Epidermal melanocyte (primary cell): ENCODE data around the gene ITPKB.
"Not testable (repeated sequence)": the region's sequence is repeated elsewhere in the genome, so short reads cannot be mapped to it uniquely, and the experiment has no call there.

Experiments
- DNase-seq: peaks from one replicate; pipeline ENCODE4 v3.0.0; 2011; ENCODE audit warnings: low spot score; ENCODE audit not compliant: insufficient read length

ITPKB gene

DNA sequence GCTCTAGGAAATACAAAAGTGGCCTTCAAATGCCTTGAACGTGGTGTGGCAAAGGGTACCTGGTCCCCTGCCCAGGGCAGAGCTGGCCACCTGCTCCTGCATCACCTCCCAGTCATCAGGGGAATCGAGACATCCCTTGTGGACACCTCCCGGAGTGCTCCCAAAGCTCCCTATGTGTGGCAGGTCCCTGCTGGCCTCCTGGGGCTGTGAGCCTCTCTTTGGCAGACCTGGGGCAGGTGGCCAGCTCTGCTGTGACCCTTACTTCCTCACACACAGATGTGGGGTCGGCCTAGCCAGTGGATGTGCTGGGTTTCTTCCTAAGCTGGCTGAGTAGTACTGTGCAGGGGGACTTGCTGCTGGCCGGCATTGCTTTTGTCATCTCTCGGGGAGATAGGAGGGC is 86.5 kb downstream of the ITPKB start:
- no peak for DNase-seq

DNA sequence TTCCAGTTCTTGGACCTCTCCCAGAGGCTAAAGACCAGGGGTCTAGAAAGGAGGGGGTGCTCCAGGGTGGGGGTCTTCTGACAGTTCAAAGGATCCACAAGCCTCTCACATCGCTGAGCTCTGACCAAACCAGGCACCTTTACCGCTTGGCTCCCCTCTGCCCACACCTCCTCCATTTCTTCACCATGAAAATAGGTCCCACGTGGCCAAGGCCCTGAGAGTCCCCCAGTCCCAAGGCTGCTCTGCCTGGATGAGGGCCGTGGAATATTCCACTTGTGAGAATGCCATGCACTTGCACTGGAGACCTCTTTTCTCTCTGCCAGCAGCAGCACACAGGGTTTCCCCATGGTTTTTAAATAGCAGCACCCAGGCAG is 87.4 kb downstream of the ITPKB start:
- DNase-seq: no peak

DNA sequence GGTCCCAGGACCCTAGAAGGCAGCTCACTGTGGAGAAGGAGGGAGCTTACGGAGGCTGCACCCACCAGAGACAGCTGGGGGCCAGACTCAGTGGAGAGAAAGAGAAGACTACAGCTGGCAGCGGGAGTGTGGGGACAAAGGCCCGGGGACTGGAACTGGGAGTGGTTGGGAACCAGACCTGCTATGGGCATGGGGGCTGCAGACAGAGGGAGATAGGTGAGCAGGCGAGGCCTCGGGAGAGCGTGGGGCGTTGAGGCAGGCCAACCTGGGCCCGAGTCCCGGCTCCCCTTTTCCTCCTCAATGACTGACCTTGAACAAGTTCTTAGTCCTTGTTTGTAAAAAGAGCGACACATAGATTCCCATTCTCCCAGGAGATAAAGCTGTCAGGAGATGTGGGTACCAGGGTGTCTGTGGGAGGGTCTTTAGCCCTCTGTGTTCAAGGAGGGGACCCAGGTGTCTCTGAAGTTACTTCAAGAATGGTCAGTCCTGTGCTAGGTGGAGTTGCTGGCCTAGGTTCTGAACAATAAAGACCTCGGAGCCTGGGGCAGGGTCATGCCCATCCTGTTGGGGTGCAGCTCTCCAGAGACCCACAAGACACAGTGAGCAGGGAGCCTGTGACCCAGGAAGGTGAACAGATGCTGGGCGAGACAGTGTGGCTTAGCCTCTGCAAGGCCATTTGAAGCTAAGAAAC is 87.9 kb downstream of the ITPKB start:
- DNase-seq: no peak

DNA sequence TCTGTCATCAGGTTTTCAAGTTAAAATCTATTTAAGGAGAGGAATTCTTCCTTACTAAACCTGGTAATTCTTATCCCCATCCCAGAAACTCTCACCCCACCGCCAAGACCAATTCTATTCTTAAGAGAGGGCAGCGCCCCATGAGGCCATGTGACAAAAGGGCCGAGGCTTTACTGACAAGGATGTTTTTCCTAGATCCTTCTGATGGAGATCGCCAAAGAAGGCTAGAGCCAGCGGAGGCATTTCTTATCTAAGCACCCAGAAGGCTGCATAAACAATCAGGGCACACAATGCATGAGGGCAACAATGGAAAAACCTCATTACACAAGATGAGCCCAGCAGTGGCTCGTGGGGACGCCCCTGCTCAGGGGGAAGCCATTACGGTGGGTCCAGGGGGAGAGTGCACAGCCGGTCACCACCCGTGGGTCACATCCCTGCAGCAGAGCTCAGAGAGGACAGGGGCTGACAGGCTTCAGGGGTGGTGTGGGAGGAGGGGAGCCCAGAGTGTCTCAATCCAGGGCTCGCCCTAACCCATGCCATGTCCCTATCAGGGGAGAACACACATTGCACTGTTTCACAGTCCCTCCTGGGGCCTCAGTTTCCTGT is 88.7 kb downstream of the ITPKB start:
- no peak for DNase-seq

DNA sequence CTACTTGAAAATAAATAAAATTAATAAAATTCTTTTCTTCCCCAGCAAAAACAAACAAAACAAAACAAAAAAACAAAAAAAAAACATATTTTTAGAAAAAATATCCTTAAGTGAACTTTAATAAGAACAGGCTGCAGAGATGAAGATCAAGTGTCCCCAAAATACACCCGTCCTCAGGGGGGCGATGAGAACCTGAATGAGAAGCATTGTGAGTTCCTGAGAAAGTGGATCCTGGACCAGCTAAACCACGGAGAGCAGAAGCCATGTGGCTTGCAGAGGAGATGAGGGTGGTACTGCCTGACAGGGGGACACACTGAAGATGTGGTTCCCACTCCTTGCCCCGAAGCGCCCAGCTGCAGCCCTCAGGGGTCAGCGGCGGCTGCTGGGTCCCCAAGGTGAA is 89.3 kb downstream of the ITPKB start:
- no peak for DNase-seq

DNA sequence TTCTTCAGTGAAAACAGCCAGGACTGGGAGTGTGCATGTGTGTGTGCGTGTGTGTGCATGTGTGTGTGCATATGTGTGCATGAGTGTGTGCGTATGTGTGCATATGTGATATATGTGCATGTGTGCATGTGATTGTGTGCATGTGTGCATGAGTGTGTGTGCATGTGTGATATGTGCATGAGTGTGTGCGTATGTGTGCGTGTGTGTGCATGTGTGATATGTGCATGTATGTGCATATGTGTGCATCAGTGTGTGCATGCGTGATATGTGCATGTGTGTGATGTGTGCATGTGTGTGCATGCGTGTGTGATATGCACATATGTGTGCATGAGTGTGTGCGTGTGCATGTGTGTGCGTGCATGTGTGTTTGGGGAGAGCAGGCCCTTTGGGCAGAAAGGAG is 89.8 kb downstream of the ITPKB start:
- DNase-seq: no peak

DNA sequence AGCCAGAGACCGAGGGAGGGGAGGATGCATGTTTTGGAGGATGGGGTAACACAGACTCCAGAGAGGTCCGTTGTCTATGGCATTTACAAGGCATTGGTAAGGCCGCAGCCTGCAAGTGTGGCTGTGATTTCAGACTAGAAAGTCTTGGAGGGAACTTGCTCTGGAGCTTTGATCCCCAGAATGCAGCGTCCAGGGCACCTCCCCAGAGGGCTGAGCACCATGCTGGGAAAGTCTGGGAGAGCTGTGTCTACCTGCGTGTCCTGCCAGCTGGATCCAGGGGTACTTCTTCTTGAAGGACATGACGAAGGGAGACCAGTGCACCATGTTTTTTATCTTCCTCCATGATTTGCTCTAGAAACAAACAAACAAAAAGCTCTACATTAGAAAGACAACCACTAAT is 90.7 kb downstream of the ITPKB start:
- no peak for DNase-seq

DNA sequence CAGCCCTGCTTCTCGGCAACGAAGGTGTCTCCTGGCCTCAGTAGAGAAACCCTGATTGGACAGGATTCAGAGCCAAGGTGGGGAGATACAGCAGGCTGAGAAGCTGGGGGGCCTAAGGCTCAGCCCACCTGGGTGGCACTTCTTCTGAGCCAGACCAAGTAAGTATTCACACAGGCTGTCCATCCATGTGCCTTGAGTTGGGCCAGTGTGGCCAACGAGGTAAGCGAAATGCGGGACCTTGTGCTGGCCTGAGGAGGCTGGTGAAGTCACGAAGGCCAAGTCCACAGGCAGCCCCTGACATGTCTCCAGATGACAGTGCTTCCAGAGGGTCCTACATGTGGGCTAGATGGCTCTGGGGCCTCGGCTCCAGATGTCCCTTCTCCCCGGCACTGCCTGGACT is 91.4 kb downstream of the ITPKB start:
- no peak for DNase-seq

DNA sequence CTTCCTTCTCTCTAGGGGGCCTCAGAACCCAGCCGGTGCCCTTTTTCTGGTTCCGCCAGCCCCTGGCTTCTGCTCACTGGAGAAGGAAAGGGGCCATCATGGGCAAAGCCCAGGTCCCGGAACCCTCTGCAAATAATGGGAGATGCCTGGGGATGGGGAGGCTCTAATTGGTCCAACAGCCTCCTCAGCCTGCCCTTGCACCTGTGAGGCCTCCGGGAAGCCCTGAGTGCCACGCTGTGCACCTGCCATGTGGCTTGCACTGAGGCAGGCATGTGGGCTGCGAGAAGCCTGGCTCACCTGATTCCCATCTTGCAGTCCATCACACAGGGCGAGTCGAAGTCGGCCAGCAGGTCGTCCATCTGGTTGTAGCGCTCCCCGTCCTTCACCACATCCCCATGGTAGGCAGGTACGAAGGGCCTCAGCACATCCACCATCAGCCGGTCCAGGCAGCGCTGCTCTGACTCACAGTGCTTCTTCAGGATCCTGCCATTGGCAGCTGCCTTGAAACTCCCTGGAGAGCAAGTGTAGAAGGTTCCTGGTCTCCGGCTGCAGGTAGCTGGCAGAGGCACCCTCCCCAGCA is 92.1 kb downstream of the ITPKB start:
- DNase-seq: no peak

DNA sequence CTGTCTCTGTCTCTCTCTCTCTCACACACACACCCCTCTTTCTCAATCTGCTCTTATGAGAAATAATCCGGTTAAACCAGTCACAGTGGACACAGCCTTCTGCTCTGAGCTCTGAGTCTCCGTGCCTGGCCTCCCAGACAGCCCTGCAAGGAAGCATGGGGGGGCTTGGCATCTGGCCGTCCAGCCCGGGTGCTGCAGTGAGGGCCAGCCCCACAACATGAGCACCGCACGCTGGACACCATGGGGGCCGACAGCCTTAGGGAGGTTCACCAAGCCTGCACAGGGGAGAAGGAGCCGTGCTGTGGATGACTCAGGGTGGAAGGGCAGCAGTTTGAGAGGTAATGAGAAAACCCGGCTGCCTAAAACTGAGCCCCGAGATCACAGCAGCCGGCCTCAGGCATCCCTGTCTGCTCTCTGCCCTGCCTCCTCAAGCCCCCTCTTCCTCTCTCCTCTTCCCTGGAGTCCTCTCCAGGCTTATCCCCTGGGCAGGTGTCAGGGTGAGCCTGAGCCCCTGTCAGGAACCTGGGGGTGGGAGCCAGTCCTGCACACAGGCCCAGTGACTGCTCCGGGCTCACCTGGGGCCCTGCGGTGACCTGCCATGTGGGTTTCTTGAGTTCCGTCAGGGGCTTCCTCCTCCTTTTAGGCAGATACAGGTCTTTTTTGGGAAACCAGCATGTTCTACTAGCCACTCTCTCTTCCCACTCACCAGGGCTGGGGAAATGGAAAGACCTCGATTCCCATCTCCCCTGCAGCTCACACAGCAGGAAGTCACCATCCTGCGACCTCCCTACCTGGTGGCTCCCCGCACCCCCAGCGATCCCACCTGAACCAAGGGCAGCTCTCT is 92.8 kb downstream of the ITPKB start:
- DNase-seq: no peak

DNA sequence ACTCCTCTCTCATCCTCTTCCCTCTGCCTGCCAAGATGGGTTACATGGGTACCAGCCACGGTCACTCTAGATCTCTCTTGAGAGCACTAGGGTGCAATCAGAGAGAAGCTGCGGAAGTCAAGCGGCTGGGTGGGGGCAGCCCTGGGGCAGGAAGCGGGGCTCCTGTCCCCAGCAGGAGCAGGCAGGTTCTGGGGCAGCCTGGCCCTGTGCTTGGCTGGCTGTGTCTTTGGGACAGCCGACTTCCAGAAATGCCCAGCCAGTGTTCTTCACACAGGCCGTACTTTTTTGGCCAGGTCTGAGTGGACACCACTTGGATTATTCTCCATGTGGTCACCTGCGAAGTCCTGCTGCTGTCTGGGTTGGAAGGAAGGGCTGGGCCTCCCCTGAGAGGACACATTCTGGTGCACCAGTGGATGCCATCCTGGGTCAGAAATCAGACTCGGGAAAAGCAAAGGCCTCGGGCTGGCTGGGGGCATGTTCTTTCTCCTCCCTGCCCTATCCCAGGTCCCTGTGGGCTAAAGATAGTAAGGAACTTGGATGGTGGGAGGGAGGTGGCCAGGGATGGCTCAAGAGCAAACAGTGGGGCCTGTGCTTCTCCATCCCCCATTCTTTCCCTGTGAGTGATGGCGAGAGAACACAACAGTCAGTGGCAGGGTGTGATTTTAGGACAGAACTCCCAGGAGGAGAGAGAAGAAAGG is 93.7 kb downstream of the ITPKB start:
- no peak for DNase-seq

DNA sequence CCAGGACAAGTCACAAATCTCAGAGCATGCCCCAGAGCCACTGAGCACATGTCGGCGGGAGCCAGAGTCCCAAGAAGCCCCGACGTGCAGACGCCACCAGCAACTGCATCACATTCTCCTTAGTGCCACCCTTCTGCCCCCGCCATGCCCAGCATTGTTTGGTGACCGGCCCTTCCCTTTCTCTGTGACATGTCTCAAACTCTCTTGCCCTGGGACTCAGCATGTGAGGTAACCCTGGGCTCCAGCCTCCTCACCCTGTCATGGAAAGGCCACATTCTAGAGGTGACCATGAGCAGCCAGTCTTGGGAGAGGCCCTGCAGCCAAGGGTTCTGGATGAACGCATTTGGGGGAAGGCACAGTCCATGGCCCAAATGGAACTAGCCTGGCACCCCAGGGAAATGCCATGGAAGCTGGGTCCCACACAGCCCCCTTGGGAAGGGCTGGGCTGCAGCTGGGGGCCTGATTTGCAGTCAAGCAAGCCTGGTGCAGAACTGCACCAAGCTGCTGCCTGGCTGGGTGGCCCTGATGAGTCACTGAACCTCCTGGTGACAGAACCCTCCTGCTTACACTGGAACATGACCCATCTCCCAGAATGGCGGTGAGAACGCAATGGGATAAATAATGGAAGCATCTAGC is 94.4 kb downstream of the ITPKB start:
- no peak for DNase-seq

DNA sequence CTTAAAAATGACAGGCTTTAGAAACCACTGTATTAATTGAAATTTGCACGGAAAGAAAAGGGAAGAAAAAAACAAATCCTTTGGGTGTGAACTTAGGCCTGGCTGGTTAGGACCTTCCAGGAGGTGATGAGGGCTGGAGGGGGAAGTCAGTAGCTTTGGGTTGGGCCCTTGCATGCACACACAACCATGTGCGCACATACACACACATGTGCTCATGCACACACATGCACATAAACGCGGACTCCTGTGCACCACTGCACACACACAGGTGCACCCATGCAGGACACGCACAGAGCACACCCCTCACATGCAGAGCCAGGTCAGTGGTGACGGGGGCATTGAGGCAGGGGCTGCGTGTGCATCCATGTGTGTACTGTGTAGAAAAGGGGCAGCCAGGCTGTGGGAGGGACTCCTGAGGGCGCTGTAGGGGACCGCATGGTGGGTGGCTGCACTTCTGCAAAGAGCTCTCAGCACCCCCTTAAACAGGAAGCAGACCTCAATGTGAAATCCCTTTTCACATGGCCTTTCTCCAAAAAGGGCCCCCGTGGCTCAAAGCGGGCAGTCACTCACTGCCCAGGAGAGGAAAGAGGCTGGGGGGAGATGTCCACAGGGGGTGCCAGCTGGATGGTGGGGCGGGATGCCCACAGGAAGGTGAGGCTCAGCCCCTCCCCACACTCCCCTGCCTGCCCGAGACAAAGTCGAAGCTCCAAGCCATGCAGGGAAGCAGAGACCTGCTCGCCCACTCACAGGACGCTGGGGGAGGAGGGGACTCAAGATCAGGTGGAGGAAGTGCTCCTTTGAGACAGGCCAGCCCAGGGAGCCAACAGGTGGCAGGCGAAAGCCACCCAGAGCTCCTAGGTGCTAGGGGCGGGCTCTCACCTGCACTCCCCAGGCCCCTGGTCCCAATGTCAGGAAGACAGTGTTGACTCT is 95.2 kb downstream of the ITPKB start:
- DNase-seq: no peak

DNA sequence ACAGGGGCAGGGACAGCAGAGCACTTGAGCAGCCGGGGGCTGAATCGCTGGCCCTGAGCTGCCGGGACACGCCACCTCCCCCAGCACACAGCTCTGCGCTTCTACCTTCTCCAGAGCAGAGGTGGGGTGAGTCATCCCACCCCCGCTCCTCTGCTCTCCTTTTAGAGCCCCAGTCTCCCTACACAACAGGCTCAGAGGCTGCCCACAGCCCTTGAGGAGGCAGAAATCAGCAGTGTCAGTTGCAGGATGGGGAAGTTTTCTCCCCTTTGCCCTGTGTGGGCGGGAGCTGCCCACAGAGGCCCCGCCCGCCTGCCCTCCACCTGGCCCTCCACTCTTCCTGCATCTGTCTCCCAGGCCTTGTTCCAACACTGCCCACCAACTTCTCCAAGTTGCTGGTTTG is 95.9 kb downstream of the ITPKB start:
- no peak for DNase-seq

DNA sequence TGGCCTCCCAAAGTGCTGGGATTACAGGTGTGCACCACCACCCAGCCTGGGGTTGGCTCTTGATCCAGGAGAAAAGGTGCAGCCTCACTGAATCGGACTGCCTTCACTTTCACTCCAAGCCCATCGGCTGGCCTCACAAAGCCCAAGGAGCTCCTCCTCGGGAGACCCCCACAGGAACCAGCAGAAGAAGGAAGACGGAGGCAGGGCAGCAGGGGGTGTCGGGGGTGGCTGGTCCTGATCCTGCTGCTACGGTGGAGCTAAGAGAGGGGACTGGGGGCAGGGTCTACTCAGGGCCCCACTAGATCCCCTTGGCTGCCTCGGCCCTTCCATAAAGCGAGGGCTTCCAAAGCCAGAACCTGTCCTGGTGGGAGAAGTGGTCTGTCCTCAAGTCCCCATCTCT is 96.7 kb downstream of the ITPKB start:
- no peak for DNase-seq

DNA sequence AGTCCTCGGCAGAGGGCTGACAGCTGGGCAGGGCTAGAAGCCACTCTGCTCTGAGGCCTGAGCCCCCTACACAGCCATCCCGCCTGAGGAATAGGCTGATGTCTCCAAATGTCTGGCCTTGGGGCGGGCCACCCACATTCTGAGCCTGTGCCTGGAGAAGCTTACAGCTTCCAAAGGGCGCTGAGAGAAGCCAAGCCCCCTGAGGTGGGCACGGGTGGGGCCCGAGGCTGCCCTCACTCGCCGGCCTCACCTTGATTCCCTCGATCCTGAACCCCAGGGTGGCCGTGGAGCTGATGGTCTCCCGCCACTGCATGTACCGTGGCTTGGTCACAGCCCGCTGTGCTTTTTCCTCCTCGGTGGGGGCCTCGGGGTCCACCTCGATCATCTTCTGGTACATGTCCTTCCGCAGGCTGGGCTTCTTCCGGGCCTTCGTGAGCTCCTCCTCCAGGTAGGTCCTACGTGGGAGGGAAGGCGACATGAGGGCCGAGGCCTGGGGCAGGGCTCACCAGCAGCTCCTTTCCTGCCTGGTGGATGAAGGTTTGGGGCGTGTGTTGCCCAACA is 97.3 kb downstream of the ITPKB start:
- no peak for DNase-seq

DNA sequence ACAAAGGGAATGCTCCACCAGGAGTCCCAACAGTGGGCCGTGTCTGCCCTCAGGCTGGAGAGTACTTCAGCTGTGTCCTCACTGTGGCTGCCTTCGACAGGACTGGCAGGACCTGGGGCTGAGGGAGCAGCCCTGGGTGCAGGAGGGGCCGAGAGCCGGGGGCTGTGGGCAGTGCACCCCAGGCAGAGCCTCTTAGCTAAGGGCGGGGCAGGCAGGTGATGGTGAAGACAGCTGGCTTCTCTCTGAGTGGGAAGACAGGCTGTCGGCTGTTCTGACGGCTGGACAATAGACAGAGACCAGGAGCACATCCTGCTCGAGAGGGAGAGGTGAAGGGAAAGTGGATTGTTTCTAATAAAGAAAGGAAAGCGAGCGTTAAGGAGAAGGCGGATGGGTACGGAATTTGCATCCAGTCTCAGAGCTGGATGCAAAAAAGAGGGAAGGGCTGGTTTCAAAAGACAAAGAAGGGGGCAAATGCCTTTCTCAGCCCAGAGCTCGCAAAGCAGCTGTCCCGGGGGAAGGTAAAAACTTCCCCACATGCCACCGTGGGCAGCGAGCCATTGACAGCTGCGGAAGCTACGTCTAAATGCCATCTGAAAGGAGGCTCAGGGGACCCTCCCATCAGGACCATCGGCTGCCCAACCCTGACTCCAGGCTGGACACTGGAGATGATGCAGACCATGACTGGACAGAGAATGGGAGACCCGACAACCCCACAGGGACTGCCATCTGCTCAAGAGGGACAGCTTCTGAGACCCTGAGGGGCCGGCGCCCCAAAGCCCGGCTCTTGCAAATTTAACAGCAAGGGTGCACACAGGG is 98.6 kb downstream of the ITPKB start:
- no peak for DNase-seq

DNA sequence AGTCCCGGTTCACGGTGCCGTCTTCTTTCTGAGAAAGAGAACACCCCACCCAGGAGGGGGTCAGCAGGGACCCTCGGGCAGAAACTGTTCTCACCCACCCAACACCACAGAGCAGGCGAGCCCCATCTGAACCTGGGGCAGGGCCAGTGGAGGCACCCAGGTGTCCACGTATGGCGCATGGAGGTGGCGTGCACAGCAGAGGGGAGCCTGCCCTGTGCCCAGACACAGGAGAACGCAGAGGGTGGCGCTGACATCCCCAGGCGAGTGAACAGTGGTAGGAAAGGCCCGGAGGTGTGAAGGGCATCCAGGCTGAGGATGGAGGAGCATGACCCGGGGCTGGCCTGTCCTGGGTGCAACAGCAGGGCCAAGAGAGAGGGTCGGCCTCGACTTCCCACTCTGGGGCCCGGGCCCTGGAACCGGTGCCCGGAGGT is 99.4 kb downstream of the ITPKB start:
- no peak for DNase-seq

DNA sequence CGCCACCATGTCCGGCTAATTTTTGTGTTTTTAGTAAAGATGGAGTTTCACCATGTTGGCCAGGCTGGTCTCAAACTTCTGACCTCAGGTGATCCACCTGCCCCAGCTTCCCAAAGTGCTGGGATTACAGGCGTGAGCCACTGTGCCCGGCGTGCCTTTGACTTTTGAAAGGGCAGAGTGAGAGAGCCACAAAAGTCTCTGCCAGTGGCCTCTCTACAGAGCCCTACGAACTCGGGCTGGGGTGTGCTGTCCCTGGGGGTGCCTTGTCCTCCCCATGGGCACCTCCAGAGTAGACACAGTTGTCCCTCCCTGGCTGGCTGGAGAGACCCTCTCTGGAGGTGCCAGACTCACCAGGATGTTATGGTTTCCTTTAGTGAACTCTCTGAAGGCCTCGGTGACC is 99.9 kb downstream of the ITPKB start:
- DNase-seq: not testable (repeated sequence)
